ENCODE results near the gene TGFBR3.

DNA sequence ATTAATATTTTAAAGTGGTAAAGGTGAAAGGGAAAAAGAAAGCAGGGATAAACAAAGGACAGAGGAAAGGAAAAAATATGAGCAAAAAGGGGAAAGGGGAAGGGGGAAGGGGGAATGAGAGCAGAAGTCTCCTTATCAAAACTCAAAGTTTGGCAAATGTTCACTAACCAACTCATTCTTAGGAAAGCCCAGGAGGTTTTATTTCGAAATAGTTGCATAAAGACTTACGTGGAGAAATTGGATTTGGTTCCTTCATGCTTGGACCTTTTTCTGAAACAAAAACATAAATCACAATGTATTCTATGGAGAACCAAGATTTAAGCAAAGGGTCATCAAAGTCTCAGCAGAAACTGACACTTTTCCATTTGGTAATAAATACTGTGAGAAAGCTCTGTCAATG, 188.1 kb downstream of the TGFBR3 start:
- no peak for TF ChIP-seq EZH2phosphoT487 (IDR thresholded peaks at IDR 0.05; ENCODE audit: low read depth)
- TF ChIP-seq, protein P1, sequence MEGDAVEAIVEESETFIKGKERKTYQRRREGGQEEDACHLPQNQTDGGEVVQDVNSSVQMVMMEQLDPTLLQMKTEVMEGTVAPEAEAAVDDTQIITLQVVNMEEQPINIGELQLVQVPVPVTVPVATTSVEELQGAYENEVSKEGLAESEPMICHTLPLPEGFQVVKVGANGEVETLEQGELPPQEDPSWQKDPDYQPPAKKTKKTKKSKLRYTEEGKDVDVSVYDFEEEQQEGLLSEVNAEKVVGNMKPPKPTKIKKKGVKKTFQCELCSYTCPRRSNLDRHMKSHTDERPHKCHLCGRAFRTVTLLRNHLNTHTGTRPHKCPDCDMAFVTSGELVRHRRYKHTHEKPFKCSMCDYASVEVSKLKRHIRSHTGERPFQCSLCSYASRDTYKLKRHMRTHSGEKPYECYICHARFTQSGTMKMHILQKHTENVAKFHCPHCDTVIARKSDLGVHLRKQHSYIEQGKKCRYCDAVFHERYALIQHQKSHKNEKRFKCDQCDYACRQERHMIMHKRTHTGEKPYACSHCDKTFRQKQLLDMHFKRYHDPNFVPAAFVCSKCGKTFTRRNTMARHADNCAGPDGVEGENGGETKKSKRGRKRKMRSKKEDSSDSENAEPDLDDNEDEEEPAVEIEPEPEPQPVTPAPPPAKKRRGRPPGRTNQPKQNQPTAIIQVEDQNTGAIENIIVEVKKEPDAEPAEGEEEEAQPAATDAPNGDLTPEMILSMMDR (IDR thresholded peaks at IDR 0.05; ENCODE audit: low read depth, low read length): no peak

Measured in OCI-LY3 (cell line).